Measurements from ENCODE around the gene COL9A3. TPM values are rescaled to one million over a fixed set of nuclear protein-coding genes. Genes with fewer than 3 reads are reported as not detected.

Gene COL9A3
- polyA plus RNA-seq, 2 of the 4 experiments (the other 2 are of a cell fraction): 0.41 to 0.49 TPM

- DNase-seq (ENCODE audit: low read depth in 1 of 2, low spot score in 1 of 2) (no peak), ATAC-seq (peak in 1 of 2 experiments; percentile 12; a peak in 1 of 6 replicates), FAIRE-seq (no peak)
- Histone ChIP-seq H3K4me2 (no peak overlapping the region), H3K4me1 (no peaks in the 10 kb centered on the region), H3K9me3 (no peaks in the 10 kb centered on the region), H3K27ac (no peak overlapping the region), H3K4me3 (no peak overlapping the region)
- TF ChIP-seq EHF (CRISPR knock-in tag; IDR thresholded peaks at IDR 0.05) (no peak), NPAS2 (CRISPR knock-in tag; IDR thresholded peaks at IDR 0.05; ENCODE audit: borderline replicate concordance) (no peak), ZFP36 (IDR thresholded peaks at IDR 0.05; ENCODE audit: borderline replicate concordance, partially characterized antibody) (no peak), HDAC2 (IDR thresholded peaks at IDR 0.05) (no peak), FOSB (CRISPR knock-in tag; IDR thresholded peaks at IDR 0.05) (no peak), REST (IDR thresholded peaks at IDR 0.05) (no peak), CBX2 (IDR thresholded peaks at IDR 0.05; ENCODE audit: borderline replicate concordance, low read depth) (no peak), ZC3H11A (IDR thresholded peaks at IDR 0.05) (no peak), CHD4 (IDR thresholded peaks at IDR 0.05; ENCODE audit: borderline replicate concordance) (no peak), EP300 (IDR thresholded peaks at IDR 0.05) (no peak), CEBPB (IDR thresholded peaks at IDR 0.05) (no peak), HOXB5 (CRISPR knock-in tag; IDR thresholded peaks at IDR 0.05) (no peak), TFCP2L1 (CRISPR knock-in tag; IDR thresholded peaks at IDR 0.05) (no peak), PHF8 (IDR thresholded peaks at IDR 0.05; ENCODE audit: borderline replicate concordance, low read depth) (no peak), RFX5 (IDR thresholded peaks at IDR 0.05) (no peak), NFE2L2 (conservative IDR thresholded peaks at IDR 0.05; ENCODE audit: low read length) (no peak), JUNB (IDR thresholded peaks at IDR 0.05) (no peak), HOXB13 (CRISPR knock-in tag; IDR thresholded peaks at IDR 0.05; ENCODE audit: low read depth) (no peak), MYC (IDR thresholded peaks at IDR 0.05; ENCODE audit: borderline replicate concordance, low read length) (no peak), ZSCAN20 (CRISPR knock-in tag; IDR thresholded peaks at IDR 0.05) (no peak)
- 35% methylated on average over 7 of the region's 8 CpGs for WGBS (ENCODE audit: missing lambda C conversion rate)
- ChIA-PET CTCF (interaction anchor here (0.6 to 3.3 kb wide), 4 partner anchors 10 to 33 kb away, joined by 3 to 20 read pairs (median 4); no protein-coding TSS in a partner anchor), POLR2A (no interaction called here)
Measured at GRCh38 chr20:62774762-62775161, 42.1 kb upstream of the COL9A3 start.

GRCh38 chr20:62775206-62775605, 41.6 kb upstream of the COL9A3 start:
- TF ChIP-seq ZC3H11A (IDR thresholded peaks at IDR 0.05) (no peak), CBX2 (IDR thresholded peaks at IDR 0.05; ENCODE audit: borderline replicate concordance, low read depth) (no peak), SMC3 (IDR thresholded peaks at IDR 0.05) (no peak)
- POLR2A ChIA-PET: no interaction called here
- CTCF ChIA-PET: interaction anchor here (0.6 to 3.3 kb wide), 4 partner anchors 16 to 106 kb away, joined by 3 to 20 read pairs (median 4); no protein-coding TSS in a partner anchor
- H3K27ac ChIP-seq: no peak overlapping the region
- no peak overlapping the region for H3K4me2 ChIP-seq
- H3K4me3 ChIP-seq: no peak overlapping the region
- no peak for ATAC-seq
- no peak for DNase-seq (ENCODE audit: low read depth in 1 of 2, low spot score in 1 of 2)
- H3K4me1 ChIP-seq: no peaks in the 10 kb centered on the region
- FAIRE-seq: no peak
- 71% methylated on average over 9 of the region's 9 CpGs for WGBS (ENCODE audit: missing lambda C conversion rate)
- no peaks in the 10 kb centered on the region for H3K9me3 ChIP-seq

- CTCF ChIA-PET: interaction anchor here (0.5 to 1.3 kb wide), 2 partner anchors 33 to 107 kb away, joined by 3 to 5 read pairs; no protein-coding TSS in a partner anchor
- FAIRE-seq (no peak), DNase-seq (ENCODE audit: low read depth in 1 of 2, low spot score in 1 of 2) (no peak), ATAC-seq (no peak)
- H3K4me3 ChIP-seq: no peak overlapping the region
- no peaks in the 10 kb centered on the region for H3K9me3 ChIP-seq
- 90% methylated on average over 20 of the region's 24 CpGs for WGBS (ENCODE audit: missing lambda C conversion rate)
- POLR2A ChIA-PET: no interaction called here
- no peaks in the 10 kb centered on the region for H3K4me1 ChIP-seq
- no peak overlapping the region for H3K4me2 ChIP-seq
- no peak for TF ChIP-seq ZC3H11A (IDR thresholded peaks at IDR 0.05)
- TF ChIP-seq ZSCAN20 (CRISPR knock-in tag; IDR thresholded peaks at IDR 0.05): no peak
- TF ChIP-seq JUN (IDR thresholded peaks at IDR 0.05): no peak
- 0 out of 6 replicates have a peak overlapping the region, but pooled peaks of 1 of the 2 experiments have one; percentile 44 for H3K27ac ChIP-seq
Measured at GRCh38 chr20:62776035-62776691, 40.7 kb upstream of the COL9A3 start.

Data from A549 (cell line).